ENCODE results near the gene SOWAHC. TPM values are rescaled to one million over a fixed set of nuclear protein-coding genes. Genes with fewer than 3 reads are reported as not detected.

The SOWAHC gene
- total RNA-seq, 2 donors from 2014 or later = 8.8 to 11.2 TPM

DNA sequence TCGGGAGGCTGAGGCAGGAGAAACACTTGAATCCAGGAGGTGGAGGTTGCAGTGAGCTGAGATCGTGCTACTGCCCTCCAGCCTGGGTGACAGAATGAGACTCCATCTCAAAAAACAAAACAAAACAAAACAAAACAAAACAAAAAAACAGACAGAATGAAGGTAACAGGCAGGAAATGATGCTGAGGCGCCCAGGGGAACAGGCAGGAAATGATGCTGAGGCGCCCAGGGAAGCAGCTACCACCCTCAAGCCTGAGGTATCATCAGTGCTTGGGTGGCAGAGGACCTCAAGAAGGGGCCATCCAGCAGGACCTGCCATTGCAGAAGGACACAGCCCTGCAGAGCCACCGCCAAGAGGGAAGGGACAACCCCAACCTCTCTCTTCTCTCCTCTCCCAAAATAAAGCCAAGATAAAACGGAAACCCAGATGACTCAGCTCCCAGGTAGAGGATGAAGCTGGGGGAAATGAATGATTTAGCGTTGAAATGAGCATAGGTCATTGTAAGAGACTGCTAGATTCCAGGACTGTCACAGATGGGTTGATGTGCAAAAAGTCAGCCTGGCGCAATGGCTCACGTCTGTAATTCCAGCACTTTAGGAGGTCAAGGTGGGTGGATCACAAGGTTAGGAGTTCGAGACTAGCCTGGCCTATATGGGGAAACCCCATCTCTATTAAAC is 19.3 kb downstream of the SOWAHC start:
- TF ChIP-seq, protein P1, sequence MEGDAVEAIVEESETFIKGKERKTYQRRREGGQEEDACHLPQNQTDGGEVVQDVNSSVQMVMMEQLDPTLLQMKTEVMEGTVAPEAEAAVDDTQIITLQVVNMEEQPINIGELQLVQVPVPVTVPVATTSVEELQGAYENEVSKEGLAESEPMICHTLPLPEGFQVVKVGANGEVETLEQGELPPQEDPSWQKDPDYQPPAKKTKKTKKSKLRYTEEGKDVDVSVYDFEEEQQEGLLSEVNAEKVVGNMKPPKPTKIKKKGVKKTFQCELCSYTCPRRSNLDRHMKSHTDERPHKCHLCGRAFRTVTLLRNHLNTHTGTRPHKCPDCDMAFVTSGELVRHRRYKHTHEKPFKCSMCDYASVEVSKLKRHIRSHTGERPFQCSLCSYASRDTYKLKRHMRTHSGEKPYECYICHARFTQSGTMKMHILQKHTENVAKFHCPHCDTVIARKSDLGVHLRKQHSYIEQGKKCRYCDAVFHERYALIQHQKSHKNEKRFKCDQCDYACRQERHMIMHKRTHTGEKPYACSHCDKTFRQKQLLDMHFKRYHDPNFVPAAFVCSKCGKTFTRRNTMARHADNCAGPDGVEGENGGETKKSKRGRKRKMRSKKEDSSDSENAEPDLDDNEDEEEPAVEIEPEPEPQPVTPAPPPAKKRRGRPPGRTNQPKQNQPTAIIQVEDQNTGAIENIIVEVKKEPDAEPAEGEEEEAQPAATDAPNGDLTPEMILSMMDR (IDR thresholded peaks at IDR 0.05) = no peak
- TF ChIP-seq POLR2A (IDR thresholded peaks at IDR 0.05) = no peak
- 88 to 90% methylated on average over 10 of the region's 10 CpGs for WGBS, 2 donors
- Histone ChIP-seq H3K36me3 (replicated peaks in 1 of 2; ENCODE audit: insufficient read depth in 1 of 2, low read depth in 2 of 2) (no peaks in the 10 kb centered on the region), H3K4me1 (no peaks in the 10 kb centered on the region), H3K27me3 (no peaks in the 10 kb centered on the region), H3K9me3 (no peaks in the 10 kb centered on the region), H3K27ac (no peak overlapping the region), H3K4me3 (no peak overlapping the region)
- DNase-seq (no peak), ATAC-seq (no peak)
- intact Hi-C loops (cut with DNase I) = no loop called here

DNA sequence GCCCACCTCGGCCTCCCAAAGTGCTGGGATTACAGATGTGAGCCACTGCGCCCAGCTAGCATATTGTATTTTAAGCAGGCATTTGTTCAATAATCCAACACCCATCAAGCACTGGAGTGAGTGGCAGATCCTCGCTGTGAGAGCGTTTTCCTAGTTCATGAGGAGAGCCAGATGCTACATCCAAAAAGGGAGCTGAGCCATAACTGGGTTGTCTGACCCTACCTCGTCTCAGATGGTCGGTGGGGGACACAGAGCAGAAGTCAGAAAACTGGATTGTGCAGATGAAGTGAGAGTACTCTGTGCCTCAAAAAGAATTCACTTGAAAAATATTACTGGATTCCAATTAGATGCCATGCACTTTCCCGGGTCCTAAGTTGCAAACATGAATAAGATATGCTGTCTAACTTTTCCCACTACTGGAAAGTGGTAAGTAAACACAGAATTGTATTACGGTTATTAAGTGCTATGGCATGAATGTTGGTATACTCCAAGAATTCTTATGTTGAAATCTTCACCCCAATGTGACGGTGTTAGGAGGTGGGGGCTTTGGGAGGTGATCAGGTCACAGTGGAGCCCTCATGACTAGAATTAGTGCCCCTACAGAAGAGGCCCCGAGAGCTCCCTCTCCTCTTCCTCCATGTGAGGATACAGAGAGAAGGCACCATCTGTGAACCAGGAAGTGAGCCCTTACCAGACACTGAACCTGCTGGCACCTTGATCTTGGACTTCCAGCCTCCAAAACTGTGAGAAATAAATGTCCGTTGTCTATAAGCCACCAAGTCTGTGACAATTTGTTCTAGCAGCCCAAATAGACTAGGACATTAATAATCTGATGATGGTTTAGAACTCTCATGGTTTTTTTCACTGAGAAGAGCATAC is 21.5 kb downstream of the SOWAHC start:
- Histone ChIP-seq H3K27me3 (no peaks in the 10 kb centered on the region), H3K36me3 (replicated peaks in 1 of 2; ENCODE audit: insufficient read depth in 1 of 2, low read depth in 2 of 2) (no peaks in the 10 kb centered on the region), H3K4me3 (no peak overlapping the region), H3K9me3 (no peaks in the 10 kb centered on the region), H3K27ac (no peak overlapping the region), H3K4me1 (no peaks in the 10 kb centered on the region)
- 88% methylated on average over 11 of the region's 11 CpGs for WGBS, 2 donors
- DNase-seq (no peak), ATAC-seq (no peak)
- intact Hi-C loops (cut with DNase I) = no loop called here
- TF ChIP-seq POLR2A (IDR thresholded peaks at IDR 0.05) = no peak
- TF ChIP-seq, protein P1 (IDR thresholded peaks at IDR 0.05) = no peak

DNA sequence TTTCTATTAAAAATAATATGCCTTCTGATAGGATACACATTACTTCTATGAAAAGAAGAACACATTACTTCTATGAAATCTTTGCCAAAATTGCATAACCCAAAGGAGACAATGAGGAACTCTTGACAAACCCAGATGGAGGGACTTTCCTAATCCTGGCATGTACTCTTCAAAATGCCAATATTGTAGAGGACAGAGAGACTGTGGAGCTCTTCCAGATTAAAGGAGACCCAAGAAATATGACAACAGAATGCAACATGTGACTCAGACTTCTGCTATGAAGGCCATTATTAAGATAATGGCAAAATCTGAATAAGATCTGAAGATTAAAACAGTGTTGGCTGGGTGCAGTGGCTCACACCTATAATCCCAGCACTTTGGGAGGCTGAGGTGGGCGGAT is 22.2 kb downstream of the SOWAHC start:
- DNase-seq (peak in 1 of 4 donors; percentile 8), ATAC-seq (no peak)
- intact Hi-C loops (cut with DNase I) = no loop called here
- Histone ChIP-seq H3K4me1 (no peaks in the 10 kb centered on the region), H3K27ac (no peak overlapping the region), H3K9me3 (no peaks in the 10 kb centered on the region), H3K36me3 (replicated peaks in 1 of 2; ENCODE audit: insufficient read depth in 1 of 2, low read depth in 2 of 2) (no peaks in the 10 kb centered on the region), H3K4me3 (no peak overlapping the region), H3K27me3 (no peaks in the 10 kb centered on the region)
- 67 to 92% methylated on average over 1 of the region's 1 CpG for WGBS, 2 donors
- no peak for TF ChIP-seq POLR2A (IDR thresholded peaks at IDR 0.05)
- TF ChIP-seq, protein P1 (IDR thresholded peaks at IDR 0.05) = no peak

DNA sequence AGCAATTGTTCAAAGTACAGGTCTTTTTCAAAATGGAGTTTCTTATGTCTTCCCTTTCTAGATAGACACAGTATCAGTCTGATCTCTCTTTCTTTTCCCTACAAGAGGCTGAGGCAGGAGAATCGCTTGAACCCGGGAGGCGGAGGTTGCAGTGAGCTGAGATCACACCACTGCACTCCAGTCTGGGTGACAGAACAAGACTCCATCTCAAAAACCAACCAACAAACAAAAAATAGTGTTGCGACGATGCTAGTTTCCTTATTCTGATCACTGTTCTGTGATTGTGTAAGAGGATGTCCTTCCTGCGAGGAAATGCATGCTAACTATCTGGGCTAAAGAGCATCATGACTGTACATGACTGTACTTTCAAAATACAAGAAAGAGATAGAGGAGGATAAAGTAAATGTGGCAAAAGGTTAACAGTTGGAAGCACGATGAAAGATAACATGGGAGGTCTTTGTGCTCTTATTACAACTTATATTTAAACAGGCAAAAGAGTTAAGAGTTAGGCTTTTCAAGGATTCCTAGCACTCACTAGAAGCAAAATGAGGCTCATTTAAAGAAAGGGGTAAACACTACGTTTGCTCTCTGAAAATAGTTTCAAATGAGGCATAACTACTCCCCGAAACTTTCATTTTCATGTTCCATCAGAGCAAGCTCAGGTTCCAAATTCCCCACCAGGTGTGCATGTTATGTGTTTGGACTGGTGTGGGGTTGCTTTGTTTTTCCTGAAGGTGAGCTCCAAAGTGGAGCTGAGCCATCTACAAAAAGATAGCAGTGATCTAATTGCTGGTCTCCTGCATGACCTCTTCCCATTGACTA is 23.8 kb downstream of the SOWAHC start:
- TF ChIP-seq, protein P1 (IDR thresholded peaks at IDR 0.05) = no peak
- no peak for TF ChIP-seq POLR2A (IDR thresholded peaks at IDR 0.05)
- no peaks in the 10 kb centered on the region for H3K36me3 ChIP-seq (replicated peaks in 1 of 2; ENCODE audit: insufficient read depth in 1 of 2, low read depth in 2 of 2)
- DNase-seq = no peak
- no peak for ATAC-seq
- H3K4me3 ChIP-seq = no peak overlapping the region
- no peaks in the 10 kb centered on the region for H3K9me3 ChIP-seq
- H3K27ac ChIP-seq = no peak overlapping the region
- peaks cover under 1% of the 10 kb centered on the region for H3K4me1 ChIP-seq
- intact Hi-C loops (cut with DNase I) = no loop called here
- no peaks in the 10 kb centered on the region for H3K27me3 ChIP-seq
- WGBS, 2 donors = 67 to 83% methylated on average over 9 of the region's 9 CpGs

Data from body of pancreas (tissue), 4 donors.